Brain microvascular endothelial cell (primary cell): Measurements from ENCODE around the gene SERPINA12.

Experiments used
- DNase-seq: peaks from one replicate; pipeline ENCODE4 v3.0.0-alpha.2; 2020
- H3K27ac ChIP-seq: fragments of 250-450 bp; sonication (Bioruptor Pico); 2 replicates; pipeline ENCODE4 v1.5.1; 2020; ENCODE audit warnings: mild to moderate bottlenecking, moderate library complexity
- H3K27me3 ChIP-seq: fragments of 250-450 bp; sonication (Bioruptor Pico); replicated peaks from 2 replicates; pipeline ENCODE4 v1.5.1; 2020; ENCODE audit warnings: mild to moderate bottlenecking
- H3K36me3 ChIP-seq: fragments of 250-450 bp; sonication (Bioruptor Pico); replicated peaks from 2 replicates; pipeline ENCODE4 v1.5.1; 2020; ENCODE audit warnings: mild to moderate bottlenecking
- H3K4me3 ChIP-seq: 2 replicates; pipeline ENCODE4 v1.5.1; 2011; ENCODE audit warnings: low read depth, mild to moderate bottlenecking, control low read depth, low read length, moderate library complexity
- CTCF ChIP-seq: IDR thresholded peaks from 2 replicates; pipeline ENCODE4 v1.5.1; 2011; ENCODE audit warnings: low read depth, mild to moderate bottlenecking, moderate library complexity, low read length, control low read depth, inconsistent platforms; ENCODE audit errors: missing control alignments
- in situ Hi-C: cut with HindIII; loops from 2 replicates; pipeline ENCODE4 v1.10.0; 2017; ENCODE audit warnings: low sequenced_read_pairs, low pct_ligation_motif_present

SERPINA12 gene

GRCh38 chr14:94509356-94509755, at the start of gene SERPINA12:
Gene SERPINA12 (minus strand): TSS chr14:94509469. CDS start chr14:94498397, 11,072 bp downstream.
- Histone ChIP-seq H3K27ac (no peak within 1 kb of the TSS), H3K27me3 (no peaks in the 10 kb centered on the region), H3K36me3 (no peaks in the 10 kb centered on the region), H3K4me3 (no peak within 1 kb of the TSS)
- in situ Hi-C loops = no loop called here
- no peak for TF ChIP-seq CTCF
- no peak for DNase-seq

GRCh38 chr14:94558842-94559241, 49.6 kb upstream of the SERPINA12 start:
- no peaks in the 10 kb centered on the region for H3K27me3 ChIP-seq
- H3K27ac ChIP-seq = no peak overlapping the region
- no peak for DNase-seq
- no peaks in the 10 kb centered on the region for H3K36me3 ChIP-seq
- TF ChIP-seq CTCF = peak; percentile 31
- in situ Hi-C loops = no loop called here
- no peak overlapping the region for H3K4me3 ChIP-seq

GRCh38 chr14:94557327-94557726, 48.1 kb upstream of the SERPINA12 start:
- Histone ChIP-seq H3K27me3 (no peaks in the 10 kb centered on the region), H3K4me3 (no peak overlapping the region), H3K36me3 (no peaks in the 10 kb centered on the region), H3K27ac (no peak overlapping the region)
- TF ChIP-seq CTCF = no peak
- DNase-seq = no peak
- in situ Hi-C loops = no loop called here

GRCh38 chr14:94555991-94556390, 46.7 kb upstream of the SERPINA12 start:
- H3K27me3 ChIP-seq = no peaks in the 10 kb centered on the region
- H3K27ac ChIP-seq = no peak overlapping the region
- DNase-seq = no peak
- no peak overlapping the region for H3K4me3 ChIP-seq
- no peaks in the 10 kb centered on the region for H3K36me3 ChIP-seq
- TF ChIP-seq CTCF = no peak
- in situ Hi-C loops = no loop called here

GRCh38 chr14:94550041-94550440, 40.8 kb upstream of the SERPINA12 start:
- no peaks in the 10 kb centered on the region for H3K27me3 ChIP-seq
- no peak for DNase-seq
- no peak overlapping the region for H3K4me3 ChIP-seq
- no peaks in the 10 kb centered on the region for H3K36me3 ChIP-seq
- in situ Hi-C loops = no loop called here
- no peak overlapping the region for H3K27ac ChIP-seq
- TF ChIP-seq CTCF = no peak
